IMR-90 (cell line): ENCODE results near the gene GPR108. TPM values are rescaled to one million over a fixed set of nuclear protein-coding genes. Genes with fewer than 3 reads are reported as not detected.

Experiments used
- ATAC-seq: fragments of 200-7000 bp; cut with Tn5 transposase; 2 replicates; pipeline ENCODE4 v1.9.1; 2020; ENCODE audit warnings: low read depth, mild to moderate bottlenecking, moderate library complexity
- BruUV-seq: library from RNA; stranded (reverse); fragments of 400-500 nt; replicated peaks from 2 replicates; lab custom pipeline; 2021; lab: Mats Ljungman, UMichigan
- CTCF ChIA-PET: fragments of 300-600 bp; formaldehyde crosslinking; extraction: SDS; loops from one replicate; lab custom pipeline; 2021; ENCODE audit warnings: antibody characterized with exemption; lab: Yijun Ruan, JAX
- POLR2A ChIA-PET: fragments of 300-600 bp; sonication (Branson Sonifier 250); formaldehyde crosslinking; loops from one replicate; lab custom pipeline; 2022; ENCODE audit warnings: antibody characterized with exemption; ENCODE audit not compliant: unreplicated experiment; lab: Charles Lee
- DNase-seq: peaks from one replicate; pipeline ENCODE4 v3.0.0; 2013
- H2AFZ ChIP-seq: replicated peaks from 2 replicates; pipeline ENCODE3; 2013; ENCODE audit warnings: low read length, mild to moderate bottlenecking; ENCODE audit not compliant: poor library complexity
- H2AK5ac ChIP-seq: 2 replicates; pipeline ENCODE4 v1.6.1; 2013; ENCODE audit warnings: low read depth, low read length, inconsistent platforms
- H2AK9ac ChIP-seq: replicated peaks from 2 replicates; pipeline ENCODE3; 2013; ENCODE audit warnings: mild to moderate bottlenecking, low read depth, low read length, moderate library complexity; ENCODE audit not compliant: poor library complexity
- H2BK120ac ChIP-seq: 2 replicates; pipeline ENCODE4 v1.6.1; 2013; ENCODE audit warnings: low read depth, low read length, inconsistent platforms
- H2BK15ac ChIP-seq: 3 replicates; pipeline ENCODE4 v1.6.1; 2013; ENCODE audit warnings: low read depth, low read length, inconsistent platforms
- H2BK20ac ChIP-seq: 2 replicates; pipeline ENCODE4 v1.6.1; 2013; ENCODE audit warnings: low read depth, mild to moderate bottlenecking, inconsistent platforms, low read length, moderate library complexity
- H2BK5ac ChIP-seq: 2 replicates; pipeline ENCODE4 v1.6.1; 2013; ENCODE audit warnings: mild to moderate bottlenecking, low read depth, low read length, inconsistent platforms; ENCODE audit not compliant: poor library complexity, severe bottlenecking
- H3K14ac ChIP-seq: replicated peaks from 2 replicates; pipeline ENCODE4 v1.6.1; 2013; ENCODE audit warnings: low read depth, low read length, inconsistent platforms
- H3K18ac ChIP-seq: 2 replicates; pipeline ENCODE4 v1.6.1; 2013; ENCODE audit warnings: low read depth, low read length, control low read depth
- H3K23ac ChIP-seq: 2 replicates; pipeline ENCODE4 v1.6.1; 2013; ENCODE audit warnings: low read depth, low read length, inconsistent platforms
- H3K27ac ChIP-seq: 2 replicates; pipeline ENCODE4 v1.5.1; 2013; ENCODE audit warnings: mild to moderate bottlenecking, control low read depth, low read length; ENCODE audit not compliant: insufficient read depth
- H3K27me3 ChIP-seq: 2 replicates; pipeline ENCODE4 v1.6.1; 2013; ENCODE audit warnings: low read length; ENCODE audit not compliant: control insufficient read depth, insufficient read depth
- H3K36me3 ChIP-seq: 2 replicates; pipeline ENCODE4 v1.6.1; 2013; ENCODE audit warnings: low read length, mixed read lengths; ENCODE audit not compliant: control insufficient read depth, insufficient read depth
- H3K4ac ChIP-seq: 2 replicates; pipeline ENCODE4 v1.6.1; 2013; ENCODE audit warnings: low read depth, low read length, inconsistent platforms
- H3K4me1 ChIP-seq: 2 replicates; pipeline ENCODE4 v1.6.1; 2013; ENCODE audit warnings: low read length, mixed read lengths; ENCODE audit not compliant: control insufficient read depth, insufficient read depth
- H3K4me2 ChIP-seq: 2 replicates; pipeline ENCODE4 v1.6.1; 2013; ENCODE audit warnings: low read depth, mild to moderate bottlenecking, control low read depth, low read length, moderate library complexity
- H3K4me3 ChIP-seq: 2 replicates; pipeline ENCODE4 v1.5.1; 2013; ENCODE audit warnings: low read depth, mild to moderate bottlenecking, control low read depth, low read length, moderate library complexity; ENCODE audit not compliant: insufficient read depth
- H3K56ac ChIP-seq: 2 replicates; pipeline ENCODE4 v1.6.1; 2013; ENCODE audit warnings: low read length, inconsistent platforms; ENCODE audit not compliant: insufficient read depth; ENCODE audit errors: extremely low read depth
- H3K79me1 ChIP-seq, 2 experiments: 2 replicates each; pipeline ENCODE4 v1.6.1; 2013; ENCODE audit warnings: low read length in 2 of 2, inconsistent platforms in 1 of 2, low read depth in 1 of 2
- H3K9ac ChIP-seq: 2 replicates; pipeline ENCODE4 v1.6.1; 2013; ENCODE audit warnings: low read depth, low read length, control low read depth
- H3K9me1 ChIP-seq: 2 replicates; pipeline ENCODE4 v1.6.1; 2013; ENCODE audit warnings: low read length, inconsistent platforms; ENCODE audit not compliant: insufficient read depth
- H3K9me3 ChIP-seq: 2 replicates; pipeline ENCODE4 v1.6.1; 2013; ENCODE audit warnings: low read length; ENCODE audit not compliant: control insufficient read depth, insufficient read depth
- H4K20me1 ChIP-seq: 2 replicates; pipeline ENCODE4 v1.6.1; 2013; ENCODE audit warnings: low read length, inconsistent platforms; ENCODE audit not compliant: insufficient read depth
- H4K5ac ChIP-seq: 2 replicates; pipeline ENCODE4 v1.6.1; 2013; ENCODE audit warnings: mild to moderate bottlenecking, low read depth, low read length, control low read depth
- H4K8ac ChIP-seq, 2 experiments: 2 replicates each; pipeline ENCODE4 v1.6.1; 2013; ENCODE audit warnings: low read depth in 2 of 2, low read length in 2 of 2, control low read depth in 1 of 2, inconsistent platforms in 1 of 2
- H4K91ac ChIP-seq: 2 replicates; pipeline ENCODE4 v1.6.1; 2013; ENCODE audit warnings: low read depth, low read length, inconsistent platforms; ENCODE audit not compliant: insufficient read depth
- BHLHE40 ChIP-seq: fragments of 150-350 bp; IDR thresholded peaks from 2 replicates; pipeline ENCODE4 v1.6.1; 2016; ENCODE audit warnings: mild to moderate bottlenecking, low read depth, low read length
- CEBPB ChIP-seq: IDR thresholded peaks from 2 replicates; pipeline ENCODE4 v1.6.1; 2012; ENCODE audit warnings: low read depth, low read length, improper control_type of control experiment
- FOS ChIP-seq: fragments of 150-350 bp; IDR thresholded peaks from 2 replicates; pipeline ENCODE4 v1.6.1; 2016; ENCODE audit warnings: low read depth, low read length
- MAZ ChIP-seq: IDR thresholded peaks from 2 replicates; pipeline ENCODE4 v1.6.1; 2012; ENCODE audit warnings: low read depth, mild to moderate bottlenecking, low read length, improper control_type of control experiment, moderate library complexity, borderline replicate concordance
- NFE2L2 ChIP-seq: fragments of 150-350 bp; IDR thresholded peaks from 2 replicates; pipeline ENCODE4 v1.6.1; 2016; ENCODE audit warnings: low read depth, mild to moderate bottlenecking, low read length
- POLR2A ChIP-seq: IDR thresholded peaks from 2 replicates; pipeline ENCODE4 v1.6.1; 2012; ENCODE audit warnings: mild to moderate bottlenecking, low read depth, low read length
- RCOR1 ChIP-seq: IDR thresholded peaks from 2 replicates; pipeline ENCODE4 v1.6.1; 2012; ENCODE audit warnings: mild to moderate bottlenecking, low read length, improper control_type of control experiment; ENCODE audit not compliant: insufficient replicate concordance
- WGBS, 2 experiments: methylation state at CpG; one replicate each; pipeline versions ENCODE4 v1.1.5 to v1.1.7; 2013; ENCODE audit warnings: missing lambda C conversion rate in 2 of 2; ENCODE audit not compliant: insufficient read length in 1 of 2; ENCODE audit errors: extremely low coverage in 2 of 2; 5-methylcytosine and 5-hydroxymethylcytosine counted together
- dilution Hi-C: fragments of 300-500 bp; cut with HindIII; formaldehyde crosslinking; loops from one replicate; pipeline ENCODE4 v1.14.3; 2018; ENCODE audit warnings: low sequenced_read_pairs; ENCODE audit not compliant: unreplicated experiment
- in situ Hi-C: fragments of 300-500 bp; cut with MboI; formaldehyde crosslinking; loops from 3 replicates; pipeline ENCODE4 v1.14.3; 2019; ENCODE audit warnings: low sequenced_read_pairs, inconsistent platforms, mixed read lengths
- intact Hi-C: fragments of 100-400 bp; cut with micrococcal nuclease; formaldehyde crosslinking; loops from 2 replicates; pipeline ENCODE4 v1.10.0; 2022
- polyA plus RNA-seq, 3 experiments: library from polyadenylated mRNA; depleted of rRNA; stranded (reverse); fragments of >200 nt; gene quantifications; 2 replicates each; pipeline ENCODE4 v1.2.3, GENCODE V29; 2012; ENCODE audit warnings: low replicate concordance in 1 of 3
- total RNA-seq: library from RNA; depleted of rRNA; stranded (reverse); fragments of >200 nt; gene quantifications from 2 replicates; pipeline ENCODE4 v1.2.3, GENCODE V29; 2012
- TF ChIP-seq, protein P1 (sequence below): conservative IDR thresholded peaks from 2 replicates; pipeline ENCODE4 v1.5.1; 2012; ENCODE audit warnings: mild to moderate bottlenecking, low read depth, low read length, improper control_type of control experiment

GPR108 gene
- total and polyA plus RNA-seq, 2 of the 4 experiments (the other 2 are of a cell fraction), result 28.0 to 38.9 TPM

DNA sequence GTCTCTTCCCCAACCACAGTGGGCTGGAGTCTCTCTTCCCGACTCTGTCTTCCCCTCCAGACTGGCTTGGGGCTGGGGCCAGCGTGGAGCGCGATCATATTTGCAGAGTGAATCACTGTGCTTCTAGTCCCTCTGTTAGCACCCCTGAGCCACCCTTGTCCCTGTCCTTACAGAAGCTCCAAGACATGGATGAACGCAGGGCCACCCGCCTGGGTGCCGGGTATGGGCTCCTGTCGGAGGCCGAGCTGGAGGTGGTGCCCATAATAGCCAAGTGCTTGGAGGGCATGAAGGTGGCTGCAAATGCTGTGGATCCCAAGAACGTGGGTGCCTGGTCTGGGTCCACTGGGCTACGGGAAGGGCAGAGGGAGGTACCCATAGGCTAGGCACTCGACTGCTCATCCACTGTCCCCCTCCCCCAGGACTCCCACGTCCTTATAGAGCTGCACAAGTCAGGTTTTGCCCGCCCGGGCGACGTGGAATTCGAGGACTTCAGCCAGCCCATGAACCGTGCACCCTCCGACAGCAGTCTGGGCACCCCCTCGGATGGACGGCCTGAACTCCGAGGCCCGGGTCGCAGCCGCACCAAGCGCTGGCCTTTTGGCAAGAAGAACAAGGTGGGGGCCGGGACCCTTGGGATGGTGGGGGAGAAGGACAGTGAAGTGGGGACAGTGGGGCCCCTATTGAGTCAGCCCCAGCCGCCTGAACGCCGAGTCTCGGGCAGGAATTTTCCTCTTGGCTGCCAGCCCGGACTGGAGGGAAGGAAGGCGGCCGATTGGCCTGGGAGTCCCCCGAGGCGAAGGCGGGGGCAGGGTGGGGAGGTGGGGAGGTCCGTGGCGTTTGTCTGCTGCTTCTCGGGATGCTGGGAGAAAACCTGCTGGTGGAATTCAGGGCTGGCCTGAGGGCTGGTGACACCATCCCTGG lies 7.3 kb upstream of the GPR108 start:
- WGBS, 2 experiments, result 12% methylated on average over 18 of the region's 41 CpGs; no CpG with 5 or more reads in 1 of the 2 experiments
- peak overlapping the region; percentile 70 for H4K5ac ChIP-seq
- in situ Hi-C loops (no loop called here), dilution Hi-C loops (no loop called here), intact Hi-C loops (loop anchor here (2.0 kb wide), 1 partner anchor 112 kb away; no protein-coding TSS in a partner anchor)
- H3K4me3 ChIP-seq, result no peak overlapping the region
- ChIA-PET CTCF (no interaction called here), POLR2A (no interaction called here)
- H3K9me1 ChIP-seq, result no peaks in the 10 kb centered on the region
- H3K56ac ChIP-seq, result peak overlapping the region; percentile 70
- H4K20me1 ChIP-seq, result 0 out of 2 replicates have a peak, but pooled peaks cover 4% of the 10 kb centered on the region
- peak; percentile 75 for ATAC-seq
- H3K14ac ChIP-seq, result peak overlapping the region; percentile 42
- H4K8ac ChIP-seq, result peak overlapping the region; percentile 39 to 82
- peak overlapping the region; percentile 86 for H2BK20ac ChIP-seq
- H3K4me1 ChIP-seq, result peaks cover 27% of the 10 kb centered on the region
- peak overlapping the region; percentile 90 for H2AK5ac ChIP-seq
- peak; percentile 87 for DNase-seq
- peak overlapping the region; percentile 52 for H3K9ac ChIP-seq
- peak overlapping the region; percentile 65 for H3K4me2 ChIP-seq
- peak overlapping the region; percentile 85 for H3K27ac ChIP-seq
- H3K23ac ChIP-seq, result peak overlapping the region; percentile 94; the same call in 1 of the 2 replicates
- no peaks in the 10 kb centered on the region for H3K9me3 ChIP-seq
- peak overlapping the region; percentile 93 for H3K4ac ChIP-seq
- TF ChIP-seq NFE2L2 (no peak), RCOR1 (no peak), CEBPB (no peak), MAZ (peak; percentile 80; the same call in 1 of the 2 replicates), POLR2A (no peak), FOS (peak; percentile 28; the same call in 1 of the 2 replicates), BHLHE40 (0 out of 2 replicates have a peak, but pooled peaks have one; percentile 6)
- TF ChIP-seq, protein P1, sequence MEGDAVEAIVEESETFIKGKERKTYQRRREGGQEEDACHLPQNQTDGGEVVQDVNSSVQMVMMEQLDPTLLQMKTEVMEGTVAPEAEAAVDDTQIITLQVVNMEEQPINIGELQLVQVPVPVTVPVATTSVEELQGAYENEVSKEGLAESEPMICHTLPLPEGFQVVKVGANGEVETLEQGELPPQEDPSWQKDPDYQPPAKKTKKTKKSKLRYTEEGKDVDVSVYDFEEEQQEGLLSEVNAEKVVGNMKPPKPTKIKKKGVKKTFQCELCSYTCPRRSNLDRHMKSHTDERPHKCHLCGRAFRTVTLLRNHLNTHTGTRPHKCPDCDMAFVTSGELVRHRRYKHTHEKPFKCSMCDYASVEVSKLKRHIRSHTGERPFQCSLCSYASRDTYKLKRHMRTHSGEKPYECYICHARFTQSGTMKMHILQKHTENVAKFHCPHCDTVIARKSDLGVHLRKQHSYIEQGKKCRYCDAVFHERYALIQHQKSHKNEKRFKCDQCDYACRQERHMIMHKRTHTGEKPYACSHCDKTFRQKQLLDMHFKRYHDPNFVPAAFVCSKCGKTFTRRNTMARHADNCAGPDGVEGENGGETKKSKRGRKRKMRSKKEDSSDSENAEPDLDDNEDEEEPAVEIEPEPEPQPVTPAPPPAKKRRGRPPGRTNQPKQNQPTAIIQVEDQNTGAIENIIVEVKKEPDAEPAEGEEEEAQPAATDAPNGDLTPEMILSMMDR, result no peak
- peak overlapping the region; percentile 78 for H4K91ac ChIP-seq
- peaks cover 45% of the 10 kb centered on the region for H3K36me3 ChIP-seq
- peak overlapping the region; percentile 41; the same call in 2 of the 3 replicates for H2BK15ac ChIP-seq
- H3K18ac ChIP-seq, result peak overlapping the region; percentile 74
- peak overlapping the region; percentile 92 for H2AK9ac ChIP-seq
- peak overlapping the region; percentile 93 for H2BK120ac ChIP-seq
- H3K27me3 ChIP-seq, result no peaks in the 10 kb centered on the region
- H2BK5ac ChIP-seq, result peak overlapping the region; percentile 94
- peak overlapping the region; percentile 89 for H2AFZ ChIP-seq
- no TSS peak for BruUV-seq
- H3K79me1 ChIP-seq, result peaks cover 20 to 57% of the 10 kb centered on the region in 2 experiments
